ENCODE results near the gene KTN1.

KTN1 gene

GRCh38 chr14:55592436-55592835 is 12.4 kb downstream of the KTN1 start:
- no peak for DNase-seq (ENCODE audit: low read depth, low spot score)
- no peak overlapping the region for H3K27ac ChIP-seq (ENCODE audit: low read length)
- H3K4me3 ChIP-seq (ENCODE audit: low read length), result no peak overlapping the region
- H3K4me1 ChIP-seq (ENCODE audit: control insufficient read depth, insufficient read depth, low read length), result no peaks in the 10 kb centered on the region; the same call in 1 of the 2 replicates
- no peaks in the 10 kb centered on the region for H3K36me3 ChIP-seq (ENCODE audit: control insufficient read depth, insufficient read depth, low read length)
- no peaks in the 10 kb centered on the region for H3K9me3 ChIP-seq (ENCODE audit: control insufficient read depth, insufficient read depth, low read length)
- no CpG with 5 or more reads among the region's 2 CpGs for WGBS (ENCODE audit: insufficient coverage, insufficient read length)
- no peaks in the 10 kb centered on the region for H3K27me3 ChIP-seq (ENCODE audit: control insufficient read depth, insufficient read depth, low read length)

GRCh38 chr14:55593698-55594097 is 13.7 kb downstream of the KTN1 start:
- no peaks in the 10 kb centered on the region; the same call in 1 of the 2 replicates for H3K4me1 ChIP-seq (ENCODE audit: control insufficient read depth, insufficient read depth, low read length)
- no peak overlapping the region for H3K27ac ChIP-seq (ENCODE audit: low read length)

DNA sequence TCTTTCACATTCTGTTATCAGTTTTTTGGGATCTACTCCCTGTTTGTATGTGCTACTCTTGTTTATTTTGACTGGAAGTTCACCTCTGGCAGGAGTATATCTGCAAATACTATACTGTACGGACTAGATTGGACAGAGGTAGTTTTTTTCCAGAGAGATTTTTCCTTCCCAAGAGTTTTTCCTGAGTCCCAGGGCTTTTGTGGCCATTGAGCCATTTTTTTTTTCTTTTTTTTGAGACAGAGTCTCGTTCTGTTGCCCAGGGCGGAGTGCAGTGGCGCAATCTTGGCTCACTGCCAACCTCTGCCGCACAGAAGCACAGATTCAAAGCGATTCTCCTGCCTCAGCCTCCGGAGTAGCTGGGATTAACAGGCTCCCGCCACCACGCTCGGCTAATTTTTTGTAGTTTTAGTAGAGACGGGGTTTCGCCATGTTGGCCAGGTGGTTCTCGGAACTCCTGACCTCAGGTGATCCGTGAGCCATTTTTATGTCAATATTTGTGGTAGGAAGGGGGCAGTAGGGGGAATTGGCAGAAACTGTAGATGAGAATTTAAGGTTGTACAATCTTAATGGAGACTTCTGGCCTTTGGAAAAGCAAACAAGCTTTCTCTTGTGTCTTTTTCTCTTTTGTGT is 19.4 kb downstream of the KTN1 start:
- Histone ChIP-seq H3K4me3 (ENCODE audit: low read length) (no peak overlapping the region), H3K4me1 (ENCODE audit: control insufficient read depth, insufficient read depth, low read length) (no peaks in the 10 kb centered on the region), H3K9me3 (ENCODE audit: control insufficient read depth, insufficient read depth, low read length) (no peaks in the 10 kb centered on the region), H3K36me3 (ENCODE audit: control insufficient read depth, insufficient read depth, low read length) (no peaks in the 10 kb centered on the region), H3K27me3 (ENCODE audit: control insufficient read depth, insufficient read depth, low read length) (no peaks in the 10 kb centered on the region), H3K27ac (ENCODE audit: low read length) (no peak overlapping the region)
- DNase-seq (ENCODE audit: low read depth, low spot score), result no peak
- no CpG with 5 or more reads among the region's 14 CpGs for WGBS (ENCODE audit: insufficient coverage, insufficient read length)

More at GRCh38 chr14:55593698-55594097, 13.7 kb downstream of the KTN1 start:
- Histone ChIP-seq H3K36me3 (ENCODE audit: control insufficient read depth, insufficient read depth, low read length) (no peaks in the 10 kb centered on the region), H3K4me3 (ENCODE audit: low read length) (no peak overlapping the region), H3K9me3 (ENCODE audit: control insufficient read depth, insufficient read depth, low read length) (no peaks in the 10 kb centered on the region), H3K27me3 (ENCODE audit: control insufficient read depth, insufficient read depth, low read length) (no peaks in the 10 kb centered on the region)
- DNase-seq (ENCODE audit: low read depth, low spot score), result no peak
- no CpG with 5 or more reads among the region's 2 CpGs for WGBS (ENCODE audit: insufficient coverage, insufficient read length)

- H3K9me3 ChIP-seq (ENCODE audit: control insufficient read depth, insufficient read depth, low read length), result no peaks in the 10 kb centered on the region
- no peaks in the 10 kb centered on the region for H3K36me3 ChIP-seq (ENCODE audit: control insufficient read depth, insufficient read depth, low read length)
- no peaks in the 10 kb centered on the region; the same call in 1 of the 2 replicates for H3K4me1 ChIP-seq (ENCODE audit: control insufficient read depth, insufficient read depth, low read length)
- no peaks in the 10 kb centered on the region for H3K27me3 ChIP-seq (ENCODE audit: control insufficient read depth, insufficient read depth, low read length)
- H3K4me3 ChIP-seq (ENCODE audit: low read length), result no peak overlapping the region
- WGBS (ENCODE audit: insufficient coverage, insufficient read length), result 100% methylated on average over 1 of the region's 5 CpGs
- DNase-seq (ENCODE audit: low read depth, low spot score), result no peak
- H3K27ac ChIP-seq (ENCODE audit: low read length), result no peak overlapping the region
These were observed 21.0 kb downstream of the KTN1 start for GRCh38 chr14:55600784-55601561.

DNA sequence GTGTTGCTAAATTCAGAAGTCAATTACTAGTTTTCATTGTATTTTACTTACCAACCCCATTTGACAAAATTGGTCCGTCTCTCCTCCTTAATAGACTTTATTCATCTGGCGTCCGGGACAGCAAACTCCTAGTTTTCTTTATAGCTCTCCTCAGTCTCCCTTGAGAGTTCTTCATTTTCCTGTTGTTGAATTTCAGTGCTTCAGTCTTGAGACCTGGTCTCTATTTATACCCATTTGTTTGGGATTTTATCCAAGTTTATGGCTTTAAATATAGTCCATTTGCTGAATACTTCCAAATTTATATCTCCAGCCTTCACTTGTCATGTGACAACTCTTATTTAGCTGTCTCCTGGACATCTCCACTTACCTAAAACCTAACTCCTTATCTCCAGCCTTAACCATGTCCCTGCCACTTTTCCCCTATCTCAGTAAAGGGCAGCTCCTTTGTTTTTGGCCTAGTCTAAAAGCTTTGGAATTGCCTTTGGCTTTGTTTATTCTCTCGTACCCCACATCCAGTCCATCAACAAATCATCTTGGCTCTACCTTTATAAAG is 23.5 kb downstream of the KTN1 start:
- H3K4me3 ChIP-seq (ENCODE audit: low read length), result no peak overlapping the region
- H3K9me3 ChIP-seq (ENCODE audit: control insufficient read depth, insufficient read depth, low read length), result no peaks in the 10 kb centered on the region
- WGBS (ENCODE audit: insufficient coverage, insufficient read length), result no CpG with 5 or more reads among the region's 4 CpGs
- H3K36me3 ChIP-seq (ENCODE audit: control insufficient read depth, insufficient read depth, low read length), result no peaks in the 10 kb centered on the region
- no peak for DNase-seq (ENCODE audit: low read depth, low spot score)
- H3K4me1 ChIP-seq (ENCODE audit: control insufficient read depth, insufficient read depth, low read length), result peaks cover 1% of the 10 kb centered on the region; the same call in 1 of the 2 replicates
- H3K27ac ChIP-seq (ENCODE audit: low read length), result no peak overlapping the region
- no peaks in the 10 kb centered on the region for H3K27me3 ChIP-seq (ENCODE audit: control insufficient read depth, insufficient read depth, low read length)

GRCh38 chr14:55604488-55604887 is 24.5 kb downstream of the KTN1 start:
- H3K36me3 ChIP-seq (ENCODE audit: control insufficient read depth, insufficient read depth, low read length), result no peaks in the 10 kb centered on the region
- H3K27ac ChIP-seq (ENCODE audit: low read length), result no peak overlapping the region
- no peak for DNase-seq (ENCODE audit: low read depth, low spot score)
- H3K4me1 ChIP-seq (ENCODE audit: control insufficient read depth, insufficient read depth, low read length), result peaks cover 4% of the 10 kb centered on the region; the same call in 1 of the 2 replicates
- H3K4me3 ChIP-seq (ENCODE audit: low read length), result no peak overlapping the region
- no peaks in the 10 kb centered on the region for H3K9me3 ChIP-seq (ENCODE audit: control insufficient read depth, insufficient read depth, low read length)
- no peaks in the 10 kb centered on the region for H3K27me3 ChIP-seq (ENCODE audit: control insufficient read depth, insufficient read depth, low read length)

- Histone ChIP-seq H3K4me1 (ENCODE audit: control insufficient read depth, insufficient read depth, low read length) (peaks cover 4% of the 10 kb centered on the region; the same call in 1 of the 2 replicates), H3K36me3 (ENCODE audit: control insufficient read depth, insufficient read depth, low read length) (no peaks in the 10 kb centered on the region), H3K27me3 (ENCODE audit: control insufficient read depth, insufficient read depth, low read length) (no peaks in the 10 kb centered on the region), H3K4me3 (ENCODE audit: low read length) (no peak overlapping the region), H3K9me3 (ENCODE audit: control insufficient read depth, insufficient read depth, low read length) (no peaks in the 10 kb centered on the region), H3K27ac (ENCODE audit: low read length) (no peak overlapping the region)
- DNase-seq (ENCODE audit: low read depth, low spot score), result no peak
- no CpG with 5 or more reads among the region's 7 CpGs for whole genome bisulfite sequencing (ENCODE audit: insufficient coverage, insufficient read length)
These were observed 25.0 kb downstream of the KTN1 start for GRCh38 chr14:55604900-55605418.

DNA sequence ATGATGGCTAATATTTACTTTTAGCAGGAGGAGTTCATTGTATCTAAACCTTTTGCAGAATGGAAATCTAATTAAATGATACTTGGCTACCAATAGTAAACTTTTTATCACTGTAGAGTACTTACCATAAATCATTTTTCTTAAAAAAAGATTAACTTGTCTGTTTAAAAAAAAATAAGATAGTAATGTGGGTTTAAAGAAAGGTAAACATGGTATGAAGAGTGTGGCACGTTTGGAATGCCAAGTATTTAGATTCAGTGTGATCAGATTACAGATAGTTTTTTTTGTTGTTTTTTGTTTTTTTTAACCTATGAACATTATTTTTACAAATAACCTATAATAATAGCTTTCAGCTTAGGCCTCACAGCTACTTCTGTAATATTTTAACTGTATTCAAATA is 25.8 kb downstream of the KTN1 start:
- Histone ChIP-seq H3K27me3 (ENCODE audit: control insufficient read depth, insufficient read depth, low read length) (no peaks in the 10 kb centered on the region), H3K4me3 (ENCODE audit: low read length) (no peak overlapping the region), H3K4me1 (ENCODE audit: control insufficient read depth, insufficient read depth, low read length) (peaks cover 4% of the 10 kb centered on the region; the same call in 1 of the 2 replicates), H3K36me3 (ENCODE audit: control insufficient read depth, insufficient read depth, low read length) (no peaks in the 10 kb centered on the region), H3K27ac (ENCODE audit: low read length) (no peak overlapping the region), H3K9me3 (ENCODE audit: control insufficient read depth, insufficient read depth, low read length) (no peaks in the 10 kb centered on the region)
- no peak for DNase-seq (ENCODE audit: low read depth, low spot score)
- WGBS (ENCODE audit: insufficient coverage, insufficient read length), result 100% methylated on average over 1 of the region's 1 CpG

DNA sequence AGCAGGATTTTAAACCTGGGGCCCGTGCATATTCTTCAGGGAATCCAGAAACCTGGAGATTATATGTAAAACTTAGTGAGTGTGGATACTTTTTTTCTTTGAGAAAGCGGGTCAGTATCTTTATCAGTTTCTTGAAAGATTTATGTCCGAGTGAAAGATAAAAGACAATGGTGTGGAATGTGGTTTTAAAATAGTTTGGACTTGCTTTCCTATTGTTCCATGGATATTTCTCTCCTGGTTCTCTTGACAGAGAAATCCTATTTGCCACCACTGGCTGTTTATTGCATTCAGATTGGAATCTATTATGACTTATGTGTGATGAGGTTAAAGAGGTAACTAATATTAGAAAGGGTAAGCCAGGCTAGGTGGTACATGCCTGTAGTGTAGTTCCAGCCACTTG is 27.4 kb downstream of the KTN1 start:
- WGBS (ENCODE audit: insufficient coverage, insufficient read length), result no CpG with 5 or more reads among the region's 3 CpGs
- no peaks in the 10 kb centered on the region for H3K27me3 ChIP-seq (ENCODE audit: control insufficient read depth, insufficient read depth, low read length)
- no peak overlapping the region for H3K4me3 ChIP-seq (ENCODE audit: low read length)
- no peak for DNase-seq (ENCODE audit: low read depth, low spot score)
- H3K27ac ChIP-seq (ENCODE audit: low read length), result no peak overlapping the region
- H3K9me3 ChIP-seq (ENCODE audit: control insufficient read depth, insufficient read depth, low read length), result no peaks in the 10 kb centered on the region
- peaks cover 4% of the 10 kb centered on the region; the same call in 1 of the 2 replicates for H3K4me1 ChIP-seq (ENCODE audit: control insufficient read depth, insufficient read depth, low read length)
- no peaks in the 10 kb centered on the region for H3K36me3 ChIP-seq (ENCODE audit: control insufficient read depth, insufficient read depth, low read length)

- no peaks in the 10 kb centered on the region for H3K9me3 ChIP-seq (ENCODE audit: control insufficient read depth, insufficient read depth, low read length)
- no peak overlapping the region for H3K27ac ChIP-seq (ENCODE audit: low read length)
- no peaks in the 10 kb centered on the region for H3K27me3 ChIP-seq (ENCODE audit: control insufficient read depth, insufficient read depth, low read length)
- peaks cover 1% of the 10 kb centered on the region; the same call in 1 of the 2 replicates for H3K36me3 ChIP-seq (ENCODE audit: control insufficient read depth, insufficient read depth, low read length)
- no peak for DNase-seq (ENCODE audit: low read depth, low spot score)
- H3K4me1 ChIP-seq (ENCODE audit: control insufficient read depth, insufficient read depth, low read length), result peaks cover 4% of the 10 kb centered on the region; the same call in 1 of the 2 replicates
- no peak overlapping the region for H3K4me3 ChIP-seq (ENCODE audit: low read length)
- no CpG with 5 or more reads among the region's 4 CpGs for WGBS (ENCODE audit: insufficient coverage, insufficient read length)
These were observed 29.7 kb downstream of the KTN1 start for GRCh38 chr14:55609681-55610080.
